ENCODE results near the gene TACR3. TPM values are rescaled to one million over a fixed set of nuclear protein-coding genes. Genes with fewer than 3 reads are reported as not detected.

TACR3 gene
- total RNA-seq, 6 experiments from 2014 or later = not detected

- no peak for DNase-seq
- Mint-ChIP-seq H3K27ac (no peak overlapping the region), H3K4me3 (no peak overlapping the region), H3K4me1 (ENCODE audit: low read depth) (no peaks in the 10 kb centered on the region), H3K36me3 (ENCODE audit: low read depth) (no peaks in the 10 kb centered on the region), H3K9me3 (peaks cover 9% of the 10 kb centered on the region; the same call in 1 of the 2 replicates), H3K27me3 (ENCODE audit: insufficient read depth) (no peaks in the 10 kb centered on the region)
- TF ChIP-seq CTCF (IDR thresholded peaks at IDR 0.05) = no peak
Observed at GRCh38 chr4:103664436-103665075, 55.2 kb downstream of the TACR3 start.

GRCh38 chr4:103648541-103648940 lies 71.2 kb downstream of the TACR3 start:
- Mint-ChIP-seq H3K36me3 (ENCODE audit: low read depth) (no peaks in the 10 kb centered on the region), H3K27ac (no peak overlapping the region), H3K9me3 (peaks cover 4% of the 10 kb centered on the region; the same call in 1 of the 2 replicates), H3K27me3 (ENCODE audit: insufficient read depth) (no peaks in the 10 kb centered on the region), H3K4me3 (no peak overlapping the region), H3K4me1 (ENCODE audit: low read depth) (no peaks in the 10 kb centered on the region)
- DNase-seq = no peak
- TF ChIP-seq CTCF (IDR thresholded peaks at IDR 0.05) = no peak

GRCh38 chr4:103645991-103646390 lies 73.8 kb downstream of the TACR3 start:
- H3K4me1 Mint-ChIP-seq (ENCODE audit: low read depth) = no peaks in the 10 kb centered on the region
- no peaks in the 10 kb centered on the region for H3K36me3 Mint-ChIP-seq (ENCODE audit: low read depth)
- peaks cover 9% of the 10 kb centered on the region for H3K9me3 Mint-ChIP-seq
- TF ChIP-seq CTCF (IDR thresholded peaks at IDR 0.05) = no peak
- H3K27me3 Mint-ChIP-seq (ENCODE audit: insufficient read depth) = no peaks in the 10 kb centered on the region
- no peak overlapping the region for H3K27ac Mint-ChIP-seq
- H3K4me3 Mint-ChIP-seq = no peak overlapping the region
- DNase-seq = no peak

GRCh38 chr4:103634236-103634635 lies 85.5 kb downstream of the TACR3 start:
- Mint-ChIP-seq H3K4me1 (ENCODE audit: low read depth) (no peaks in the 10 kb centered on the region), H3K27ac (no peak overlapping the region), H3K27me3 (ENCODE audit: insufficient read depth) (no peaks in the 10 kb centered on the region; the same call in 1 of the 2 replicates), H3K4me3 (no peak overlapping the region), H3K36me3 (ENCODE audit: low read depth) (no peaks in the 10 kb centered on the region), H3K9me3 (peaks cover 6% of the 10 kb centered on the region; the same call in 1 of the 2 replicates)
- no peak for TF ChIP-seq CTCF (IDR thresholded peaks at IDR 0.05)
- no peak for DNase-seq

- DNase-seq = no peak
- Mint-ChIP-seq H3K4me3 (no peak overlapping the region), H3K36me3 (ENCODE audit: low read depth) (no peaks in the 10 kb centered on the region), H3K4me1 (ENCODE audit: low read depth) (no peaks in the 10 kb centered on the region), H3K9me3 (peaks cover 14% of the 10 kb centered on the region), H3K27me3 (ENCODE audit: insufficient read depth) (no peaks in the 10 kb centered on the region), H3K27ac (no peak overlapping the region)
- TF ChIP-seq CTCF (IDR thresholded peaks at IDR 0.05) = no peak
Observed at GRCh38 chr4:103626296-103626695, 93.5 kb downstream of the TACR3 start.
